IPS-18c (cell line): ENCODE results near the gene ACAP2.

ENCODE experiments used
- H3K4me3 ChIP-seq: 2 replicates; pipeline ENCODE4 v1.7.0; 2013; ENCODE audit warnings: low read depth, mild to moderate bottlenecking, low read length, moderate library complexity; ENCODE audit not compliant: insufficient read depth
- H3K9me3 ChIP-seq: one replicate; pipeline ENCODE4 v1.6.1; 2013; ENCODE audit warnings: mild to moderate bottlenecking, low read length, moderate library complexity; ENCODE audit not compliant: control insufficient read depth, insufficient read depth

Gene ACAP2

GRCh38 chr3:195224980-195225580 is 217.7 kb downstream of the ACAP2 start:
- Histone ChIP-seq H3K9me3 (no peaks in the 10 kb centered on the region), H3K4me3 (no peak overlapping the region)
